ENCODE data around the gene GRIK5.
"Not testable (repeated sequence)": the region's sequence is repeated elsewhere in the genome, so short reads cannot be mapped to it uniquely, and the experiment has no call there.

GRIK5 gene

DNA sequence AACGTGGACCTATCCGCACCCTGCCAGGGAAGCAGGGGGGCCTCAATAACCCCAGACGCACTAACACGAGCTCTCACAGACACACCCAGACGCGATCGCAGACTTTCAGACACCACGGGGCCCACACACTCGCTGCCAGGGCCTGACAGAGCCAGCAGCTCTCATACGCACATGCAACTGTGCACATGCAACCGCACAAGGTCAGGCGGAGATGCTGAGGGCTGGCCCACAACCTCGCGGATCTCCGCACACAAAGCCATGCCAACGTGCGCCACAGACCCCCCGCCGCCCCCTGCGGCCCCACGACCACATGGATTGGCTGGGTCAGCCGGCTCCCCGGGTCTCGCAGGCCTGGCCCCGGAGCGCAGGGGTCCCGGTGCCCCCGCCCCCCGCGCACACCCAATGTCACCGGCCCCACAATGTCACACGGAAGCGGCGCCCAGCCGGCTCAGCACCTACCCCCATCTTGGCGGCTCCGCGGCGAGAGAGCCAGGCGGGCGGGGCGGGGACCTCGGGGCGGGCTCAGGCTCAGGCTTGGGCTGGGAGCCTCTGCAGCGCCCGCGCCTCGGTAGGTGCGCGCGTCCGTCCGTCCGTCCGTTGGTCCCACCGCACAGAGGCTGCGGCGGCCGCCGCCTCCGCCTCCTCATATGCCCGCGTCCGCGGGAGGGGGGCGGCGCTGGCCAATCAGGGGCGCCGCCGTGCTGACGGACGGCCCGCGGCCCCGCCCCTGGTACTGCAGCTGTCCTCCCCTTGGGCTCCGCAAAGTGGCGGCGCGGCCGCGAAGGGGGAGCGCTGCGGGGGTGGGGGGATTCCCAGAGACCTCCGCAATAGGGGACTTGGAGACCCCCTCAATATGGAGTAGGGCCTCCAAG, 76.2 kb downstream of the GRIK5 start, which contains the start of gene ATP1A3:
Gene ATP1A3, minus strand, starts transcription at position 619 of the 872 bp plus-strand sequence. Its CDS starts 154 bp downstream, at position 465.
- H3K4me3 ChIP-seq (replicated peaks; ENCODE audit: low read depth, low read length) = peak within 1 kb of the TSS; percentile 53
- H3K27me3 ChIP-seq (replicated peaks; ENCODE audit: control insufficient read depth, insufficient read depth, low read length) = peaks cover 4% of the 10 kb centered on the region
- TF ChIP-seq, protein P1, sequence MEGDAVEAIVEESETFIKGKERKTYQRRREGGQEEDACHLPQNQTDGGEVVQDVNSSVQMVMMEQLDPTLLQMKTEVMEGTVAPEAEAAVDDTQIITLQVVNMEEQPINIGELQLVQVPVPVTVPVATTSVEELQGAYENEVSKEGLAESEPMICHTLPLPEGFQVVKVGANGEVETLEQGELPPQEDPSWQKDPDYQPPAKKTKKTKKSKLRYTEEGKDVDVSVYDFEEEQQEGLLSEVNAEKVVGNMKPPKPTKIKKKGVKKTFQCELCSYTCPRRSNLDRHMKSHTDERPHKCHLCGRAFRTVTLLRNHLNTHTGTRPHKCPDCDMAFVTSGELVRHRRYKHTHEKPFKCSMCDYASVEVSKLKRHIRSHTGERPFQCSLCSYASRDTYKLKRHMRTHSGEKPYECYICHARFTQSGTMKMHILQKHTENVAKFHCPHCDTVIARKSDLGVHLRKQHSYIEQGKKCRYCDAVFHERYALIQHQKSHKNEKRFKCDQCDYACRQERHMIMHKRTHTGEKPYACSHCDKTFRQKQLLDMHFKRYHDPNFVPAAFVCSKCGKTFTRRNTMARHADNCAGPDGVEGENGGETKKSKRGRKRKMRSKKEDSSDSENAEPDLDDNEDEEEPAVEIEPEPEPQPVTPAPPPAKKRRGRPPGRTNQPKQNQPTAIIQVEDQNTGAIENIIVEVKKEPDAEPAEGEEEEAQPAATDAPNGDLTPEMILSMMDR (IDR thresholded peaks at IDR 0.05; ENCODE audit: insufficient read depth, low read length, poor library complexity, severe bottlenecking) = no peak
- DNase-seq (ENCODE audit: extremely low read depth, insufficient read length) = peak; percentile 76
- no peaks in the 10 kb centered on the region for H3K36me3 ChIP-seq (ENCODE audit: control insufficient read depth, insufficient read depth, low read length)

DNA sequence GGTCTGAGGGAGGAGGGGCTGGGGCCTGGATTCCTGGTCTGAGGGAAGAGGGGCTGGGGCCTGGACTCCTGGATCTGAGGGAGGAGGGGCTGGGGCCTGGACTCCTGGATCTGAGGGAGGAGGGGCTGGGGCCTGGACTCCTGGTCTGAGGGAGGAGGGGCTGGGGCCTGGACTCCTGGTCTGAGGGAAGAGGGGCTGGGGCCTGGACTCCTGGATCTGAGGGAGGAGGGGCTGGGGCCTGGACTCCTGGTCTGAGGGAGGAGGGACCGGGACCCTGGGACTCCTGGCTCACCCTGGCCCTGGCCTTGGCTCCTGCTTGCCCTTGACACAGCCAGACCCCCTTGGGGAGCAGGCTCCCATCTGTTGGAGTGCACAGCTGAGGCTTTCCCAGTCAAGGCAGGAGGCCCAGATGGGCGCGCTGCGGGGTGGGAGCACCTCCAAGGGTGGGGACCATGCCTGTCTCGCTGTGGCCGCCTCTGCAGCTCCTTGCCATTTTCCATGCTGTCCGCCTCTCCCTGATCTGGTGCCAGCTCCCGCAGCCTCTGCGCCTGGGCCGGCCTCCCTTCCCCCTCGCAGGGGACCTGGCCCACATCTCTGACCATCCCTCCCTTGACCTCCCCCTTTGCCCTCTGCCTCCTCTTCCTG, 78.0 kb downstream of the GRIK5 start:
- DNase-seq (ENCODE audit: extremely low read depth, insufficient read length); H3K4me3 ChIP-seq (replicated peaks; ENCODE audit: low read depth, low read length); H3K36me3 ChIP-seq (ENCODE audit: control insufficient read depth, insufficient read depth, low read length); H3K27me3 ChIP-seq (replicated peaks; ENCODE audit: control insufficient read depth, insufficient read depth, low read length): not testable (repeated sequence)

DNA sequence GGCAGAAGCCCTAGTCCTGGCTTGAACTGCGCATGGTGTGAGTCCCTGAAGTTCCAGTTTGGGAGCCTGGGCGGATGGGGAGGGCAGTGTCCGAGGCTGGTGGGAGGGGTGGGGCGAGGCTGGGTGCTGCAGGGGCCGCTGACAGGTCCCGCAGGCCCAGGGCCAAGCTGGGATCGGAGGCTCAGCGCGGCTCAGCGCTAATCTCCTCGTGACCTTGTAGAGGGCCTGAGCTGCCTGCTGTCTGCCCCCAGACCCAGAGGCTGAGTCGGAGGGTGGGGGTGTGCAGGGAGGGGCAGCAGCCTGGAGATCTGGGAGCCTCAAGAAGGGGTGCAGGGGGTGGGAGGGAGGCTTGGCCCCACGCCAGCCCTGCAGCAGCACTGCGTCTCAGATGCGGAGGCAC, 79.0 kb downstream of the GRIK5 start:
- H3K27me3 ChIP-seq (replicated peaks; ENCODE audit: control insufficient read depth, insufficient read depth, low read length) = peaks cover 4% of the 10 kb centered on the region
- no peak for DNase-seq (ENCODE audit: extremely low read depth, insufficient read length)

DNA sequence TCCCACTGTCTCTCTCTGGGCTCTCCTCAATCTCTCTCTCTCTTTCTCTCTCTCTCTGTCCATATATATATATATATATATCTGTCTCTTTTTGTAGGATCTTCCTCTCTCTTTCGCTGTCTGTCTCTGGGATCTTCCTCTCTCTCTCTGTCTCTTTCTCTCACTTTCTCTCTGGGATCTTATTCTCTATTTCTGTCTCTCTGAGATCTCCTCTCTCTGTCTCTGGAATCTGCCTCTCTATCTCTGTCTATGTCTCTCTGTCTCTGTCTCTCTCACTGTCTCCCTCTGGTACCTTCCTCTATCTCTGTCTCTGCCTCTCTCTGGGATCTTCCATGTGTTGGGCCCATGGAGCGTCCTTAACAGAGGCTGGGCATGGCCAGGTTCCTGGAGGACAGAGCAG, 79.4 kb downstream of the GRIK5 start:
- peaks cover 2% of the 10 kb centered on the region; the same call in 1 of the 2 replicates for H3K27me3 ChIP-seq (replicated peaks; ENCODE audit: control insufficient read depth, insufficient read depth, low read length)
- H3K4me3 ChIP-seq (replicated peaks; ENCODE audit: low read depth, low read length) = no peak overlapping the region

More for the DNA sequence above, 79.0 kb downstream of the GRIK5 start:
- Histone ChIP-seq H3K4me3 (replicated peaks; ENCODE audit: low read depth, low read length) (no peak overlapping the region), H3K36me3 (ENCODE audit: control insufficient read depth, insufficient read depth, low read length) (no peaks in the 10 kb centered on the region)
- TF ChIP-seq, protein P1 (IDR thresholded peaks at IDR 0.05; ENCODE audit: insufficient read depth, low read length, poor library complexity, severe bottlenecking) = no peak

DNA sequence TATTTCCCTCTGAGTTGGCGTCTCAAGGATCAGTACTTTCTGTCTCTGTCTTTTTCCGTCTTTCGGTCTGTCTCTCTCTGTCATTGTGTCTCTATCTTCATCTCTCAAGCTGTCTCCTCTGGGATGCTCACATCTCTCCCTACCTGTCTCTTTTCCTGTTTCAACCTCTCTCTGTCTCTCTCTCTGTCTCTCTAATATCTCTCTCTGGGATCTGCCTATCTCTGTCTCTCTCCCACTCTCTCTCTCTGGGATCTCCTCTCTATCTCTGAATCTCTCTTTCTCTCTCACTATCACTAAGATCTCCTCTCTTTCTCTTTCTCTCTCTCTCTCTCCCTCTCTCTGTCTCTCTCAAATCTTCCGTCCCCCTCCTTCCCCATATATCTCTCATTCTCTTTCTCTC, 80.0 kb downstream of the GRIK5 start:
- Histone ChIP-seq H3K27me3 (replicated peaks; ENCODE audit: control insufficient read depth, insufficient read depth, low read length) (no peaks in the 10 kb centered on the region; the same call in 1 of the 2 replicates), H3K4me3 (replicated peaks; ENCODE audit: low read depth, low read length) (no peak overlapping the region), H3K36me3 (ENCODE audit: control insufficient read depth, insufficient read depth, low read length) (no peaks in the 10 kb centered on the region)
- TF ChIP-seq, protein P1 (IDR thresholded peaks at IDR 0.05; ENCODE audit: insufficient read depth, low read length, poor library complexity, severe bottlenecking) = no peak
- no peak for DNase-seq (ENCODE audit: extremely low read depth, insufficient read length)

More for the DNA sequence above, 79.4 kb downstream of the GRIK5 start:
- TF ChIP-seq, protein P1 (IDR thresholded peaks at IDR 0.05; ENCODE audit: insufficient read depth, low read length, poor library complexity, severe bottlenecking) = no peak
- no peak for DNase-seq (ENCODE audit: extremely low read depth, insufficient read length)
- H3K36me3 ChIP-seq (ENCODE audit: control insufficient read depth, insufficient read depth, low read length) = no peaks in the 10 kb centered on the region

DNA sequence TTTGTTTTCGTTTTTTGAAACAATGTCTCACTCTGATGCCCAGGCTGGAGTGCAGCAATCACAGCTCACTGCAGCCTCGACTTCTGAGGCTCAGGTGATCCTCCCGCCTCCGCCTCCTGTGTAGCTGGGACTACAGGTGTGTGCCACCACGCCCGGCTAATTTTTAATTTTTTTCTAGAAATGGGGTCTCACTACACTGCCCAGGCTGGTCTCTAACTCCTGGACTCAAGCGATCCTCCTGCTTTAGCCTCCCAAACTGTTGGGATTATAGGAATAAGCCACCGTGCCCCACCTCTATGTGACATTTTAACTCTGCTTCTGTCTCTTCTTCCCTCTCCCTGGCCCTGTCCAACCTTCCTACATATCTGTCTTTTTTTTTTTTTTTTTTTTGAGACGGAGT, 81.1 kb downstream of the GRIK5 start:
- H3K36me3 ChIP-seq (ENCODE audit: control insufficient read depth, insufficient read depth, low read length) = no peaks in the 10 kb centered on the region
- no peak overlapping the region for H3K4me3 ChIP-seq (replicated peaks; ENCODE audit: low read depth, low read length)
- H3K27me3 ChIP-seq (replicated peaks; ENCODE audit: control insufficient read depth, insufficient read depth, low read length) = no peaks in the 10 kb centered on the region
- DNase-seq (ENCODE audit: extremely low read depth, insufficient read length) = no peak
- TF ChIP-seq, protein P1 (IDR thresholded peaks at IDR 0.05; ENCODE audit: insufficient read depth, low read length, poor library complexity, severe bottlenecking) = no peak

All from GM06990 (cell line).